ENCODE data around the gene SEC24C. TPM values are rescaled to one million over a fixed set of nuclear protein-coding genes. Genes with fewer than 3 reads are reported as not detected.

The SEC24C gene
- total RNA-seq, 1 donor from 2014 or later = 102 TPM

DNA sequence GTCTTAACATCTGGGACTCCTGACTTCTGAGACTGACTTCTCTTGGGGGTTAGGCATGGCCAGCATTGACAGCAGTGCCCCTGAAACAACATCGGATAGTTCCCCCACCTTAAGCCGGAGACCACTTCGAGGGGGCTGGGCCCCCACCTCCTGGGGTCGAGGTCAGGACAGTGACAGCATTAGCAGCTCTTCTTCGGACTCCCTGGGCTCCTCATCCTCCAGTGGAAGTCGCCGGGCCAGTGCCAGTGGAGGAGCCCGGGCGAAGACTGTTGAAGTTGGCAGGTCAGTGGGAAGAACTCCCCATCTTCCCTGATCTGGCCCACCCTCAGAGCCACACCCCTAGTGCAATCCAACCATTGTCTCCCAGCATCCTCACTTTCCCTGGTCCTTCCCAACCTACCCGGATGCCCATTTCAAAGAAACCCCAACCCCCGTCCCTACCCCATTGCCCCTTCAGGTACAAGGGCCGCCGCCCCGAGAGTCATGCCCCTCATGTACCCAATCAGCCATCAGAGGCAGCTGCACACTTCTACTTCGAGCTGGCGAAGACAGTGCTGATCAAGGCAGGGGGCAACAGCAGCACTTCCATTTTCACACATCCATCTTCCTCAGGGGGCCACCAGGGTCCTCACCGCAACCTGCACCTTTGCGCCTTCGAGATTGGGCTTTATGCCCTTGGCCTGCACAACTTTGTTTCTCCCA lies 53.3 kb downstream of the SEC24C start:
- Mint-ChIP-seq H3K36me3 (ENCODE audit: low read depth, unreplicated experiment) (peaks cover 55% of the 10 kb centered on the region), H3K4me1 (ENCODE audit: unreplicated experiment) (no peaks in the 10 kb centered on the region), H3K4me3 (ENCODE audit: unreplicated experiment) (peak overlapping the region; percentile 71), H3K27me3 (ENCODE audit: unreplicated experiment) (peaks cover 19% of the 10 kb centered on the region), H3K9me3 (ENCODE audit: unreplicated experiment) (no peaks in the 10 kb centered on the region), H3K27ac (ENCODE audit: unreplicated experiment) (no peak overlapping the region)
- TF ChIP-seq, protein P1, sequence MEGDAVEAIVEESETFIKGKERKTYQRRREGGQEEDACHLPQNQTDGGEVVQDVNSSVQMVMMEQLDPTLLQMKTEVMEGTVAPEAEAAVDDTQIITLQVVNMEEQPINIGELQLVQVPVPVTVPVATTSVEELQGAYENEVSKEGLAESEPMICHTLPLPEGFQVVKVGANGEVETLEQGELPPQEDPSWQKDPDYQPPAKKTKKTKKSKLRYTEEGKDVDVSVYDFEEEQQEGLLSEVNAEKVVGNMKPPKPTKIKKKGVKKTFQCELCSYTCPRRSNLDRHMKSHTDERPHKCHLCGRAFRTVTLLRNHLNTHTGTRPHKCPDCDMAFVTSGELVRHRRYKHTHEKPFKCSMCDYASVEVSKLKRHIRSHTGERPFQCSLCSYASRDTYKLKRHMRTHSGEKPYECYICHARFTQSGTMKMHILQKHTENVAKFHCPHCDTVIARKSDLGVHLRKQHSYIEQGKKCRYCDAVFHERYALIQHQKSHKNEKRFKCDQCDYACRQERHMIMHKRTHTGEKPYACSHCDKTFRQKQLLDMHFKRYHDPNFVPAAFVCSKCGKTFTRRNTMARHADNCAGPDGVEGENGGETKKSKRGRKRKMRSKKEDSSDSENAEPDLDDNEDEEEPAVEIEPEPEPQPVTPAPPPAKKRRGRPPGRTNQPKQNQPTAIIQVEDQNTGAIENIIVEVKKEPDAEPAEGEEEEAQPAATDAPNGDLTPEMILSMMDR (IDR thresholded peaks at IDR 0.05; ENCODE audit: unreplicated experiment) = no peak
- DNase-seq (ENCODE audit: low spot score) = no peak

DNA sequence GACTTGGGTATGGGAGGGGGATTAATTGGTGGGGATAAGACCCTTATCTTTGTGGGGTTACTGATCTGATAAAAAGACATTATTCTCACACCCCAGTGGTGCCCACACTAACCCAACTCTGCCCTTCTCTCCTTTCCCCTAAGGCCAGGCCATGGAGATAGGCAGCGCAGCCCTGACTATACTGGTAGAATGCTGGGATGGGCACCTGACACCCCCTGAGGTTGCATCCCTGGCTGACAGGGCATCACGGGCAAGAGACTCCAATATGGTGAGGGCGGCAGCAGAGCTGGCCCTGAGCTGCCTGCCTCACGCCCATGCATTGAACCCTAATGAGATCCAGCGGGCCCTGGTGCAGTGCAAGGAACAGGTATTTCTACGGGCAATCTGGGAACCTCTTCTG lies 53.9 kb downstream of the SEC24C start:
- Mint-ChIP-seq H3K4me1 (ENCODE audit: unreplicated experiment) (no peaks in the 10 kb centered on the region), H3K4me3 (ENCODE audit: unreplicated experiment) (no peak overlapping the region), H3K9me3 (ENCODE audit: unreplicated experiment) (no peaks in the 10 kb centered on the region), H3K27ac (ENCODE audit: unreplicated experiment) (no peak overlapping the region), H3K27me3 (ENCODE audit: unreplicated experiment) (peaks cover 17% of the 10 kb centered on the region), H3K36me3 (ENCODE audit: low read depth, unreplicated experiment) (peaks cover 58% of the 10 kb centered on the region)
- TF ChIP-seq, protein P1 (IDR thresholded peaks at IDR 0.05; ENCODE audit: unreplicated experiment) = no peak
- no peak for DNase-seq (ENCODE audit: low spot score)

DNA sequence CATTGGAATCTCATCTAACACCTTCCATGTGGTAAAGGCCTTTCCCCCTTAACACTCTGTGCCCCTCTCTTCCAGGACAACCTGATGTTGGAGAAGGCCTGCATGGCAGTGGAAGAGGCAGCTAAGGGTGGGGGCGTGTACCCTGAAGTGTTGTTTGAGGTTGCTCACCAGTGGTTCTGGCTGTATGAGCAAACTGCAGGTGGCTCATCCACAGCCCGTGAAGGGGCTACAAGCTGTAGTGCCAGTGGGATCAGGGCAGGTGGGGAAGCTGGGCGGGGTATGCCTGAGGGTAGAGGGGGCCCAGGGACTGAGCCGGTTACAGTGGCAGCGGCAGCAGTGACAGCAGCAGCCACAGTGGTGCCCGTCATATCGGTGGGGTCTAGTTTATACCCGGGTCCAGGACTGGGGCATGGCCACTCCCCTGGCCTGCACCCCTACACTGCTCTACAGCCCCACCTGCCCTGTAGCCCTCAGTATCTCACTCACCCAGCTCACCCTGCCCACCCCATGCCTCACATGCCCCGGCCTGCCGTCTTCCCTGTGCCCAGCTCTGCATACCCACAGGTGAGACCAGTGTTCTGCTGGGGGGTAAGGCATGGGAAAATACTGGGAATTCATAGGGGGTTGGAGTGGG lies 54.9 kb downstream of the SEC24C start:
- DNase-seq (ENCODE audit: low spot score) = no peak
- no peaks in the 10 kb centered on the region for H3K9me3 Mint-ChIP-seq (ENCODE audit: unreplicated experiment)
- peaks cover 14% of the 10 kb centered on the region for H3K27me3 Mint-ChIP-seq (ENCODE audit: unreplicated experiment)
- H3K27ac Mint-ChIP-seq (ENCODE audit: unreplicated experiment) = no peak overlapping the region
- peaks cover 63% of the 10 kb centered on the region for H3K36me3 Mint-ChIP-seq (ENCODE audit: low read depth, unreplicated experiment)
- no peak overlapping the region for H3K4me3 Mint-ChIP-seq (ENCODE audit: unreplicated experiment)
- H3K4me1 Mint-ChIP-seq (ENCODE audit: unreplicated experiment) = no peaks in the 10 kb centered on the region
- TF ChIP-seq, protein P1 (IDR thresholded peaks at IDR 0.05; ENCODE audit: unreplicated experiment) = no peak

DNA sequence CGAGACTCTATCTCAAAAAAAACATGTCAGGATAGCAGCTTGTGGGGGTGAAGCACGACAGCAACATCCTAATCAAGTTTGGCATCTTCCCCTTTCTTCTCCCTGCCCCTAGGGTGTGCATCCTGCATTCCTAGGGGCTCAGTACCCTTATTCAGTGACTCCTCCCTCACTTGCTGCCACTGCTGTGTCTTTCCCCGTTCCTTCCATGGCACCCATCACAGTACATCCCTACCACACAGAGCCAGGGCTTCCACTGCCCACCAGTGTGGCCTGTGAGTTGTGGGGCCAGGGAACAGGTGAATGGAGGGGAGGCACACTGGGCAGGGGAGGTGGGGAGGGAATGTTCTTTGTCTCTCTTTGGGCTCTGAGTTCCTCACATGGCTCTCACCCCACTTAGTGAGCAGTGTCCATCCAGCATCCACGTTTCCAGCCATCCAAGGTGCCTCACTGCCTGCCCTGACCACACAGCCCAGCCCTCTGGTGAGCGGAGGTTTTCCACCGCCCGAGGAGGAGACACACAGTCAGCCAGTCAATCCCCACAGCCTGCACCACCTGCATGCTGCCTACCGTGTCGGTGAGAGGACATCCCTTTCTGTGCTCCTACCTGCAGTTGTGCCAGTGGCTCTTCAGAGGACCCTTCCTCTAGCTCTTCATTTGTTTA lies 55.9 kb downstream of the SEC24C start:
- no peak overlapping the region for H3K27ac Mint-ChIP-seq (ENCODE audit: unreplicated experiment)

More for the DNA sequence above, 55.9 kb downstream of the SEC24C start:
- Mint-ChIP-seq H3K4me3 (ENCODE audit: unreplicated experiment) (no peak overlapping the region), H3K27me3 (ENCODE audit: unreplicated experiment) (peaks cover 14% of the 10 kb centered on the region), H3K9me3 (ENCODE audit: unreplicated experiment) (no peaks in the 10 kb centered on the region), H3K36me3 (ENCODE audit: low read depth, unreplicated experiment) (peaks cover 54% of the 10 kb centered on the region), H3K4me1 (ENCODE audit: unreplicated experiment) (no peaks in the 10 kb centered on the region)
- no peak for DNase-seq (ENCODE audit: low spot score)
- TF ChIP-seq, protein P1 (IDR thresholded peaks at IDR 0.05; ENCODE audit: unreplicated experiment) = no peak
